ENCODE data around the gene DNAJC1. TPM values are rescaled to one million over a fixed set of nuclear protein-coding genes. Genes with fewer than 3 reads are reported as not detected.

DNAJC1 gene
- total and polyA plus RNA-seq, 2 of the 4 experiments (the other 2 are of a cell fraction): 12.7 to 13.3 TPM

DNA sequence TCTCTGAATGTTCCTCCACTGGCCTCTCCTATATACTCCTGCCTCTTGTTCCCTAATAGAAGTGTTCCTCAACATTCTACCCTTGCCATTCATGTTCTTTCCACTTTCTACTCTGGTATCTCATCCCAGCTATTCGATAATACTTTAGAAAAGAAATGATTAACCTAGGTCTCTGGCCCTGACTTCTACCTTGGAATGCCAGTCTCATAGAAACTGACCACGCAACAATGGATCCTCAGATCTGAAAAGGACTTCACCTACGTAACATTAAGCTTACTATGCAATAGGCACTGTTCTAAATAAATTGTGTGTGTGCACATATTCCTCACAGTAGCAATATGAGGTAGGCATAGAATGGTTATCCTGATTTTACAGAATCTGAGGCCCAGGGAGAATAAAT is 234.5 kb downstream of the DNAJC1 start:
- DNase-seq (no peak), ATAC-seq (ENCODE audit: low read depth) (no peak)
- Histone ChIP-seq H3K4ac (ENCODE audit: low read depth, low read length) (no peak overlapping the region), H4K5ac (ENCODE audit: low read depth, low read length) (no peak overlapping the region), H3K4me2 (ENCODE audit: low read depth, low read length) (no peak overlapping the region), H2AK9ac (replicated peaks; ENCODE audit: low read depth, low read length, poor library complexity) (no peak overlapping the region), H2AFZ (replicated peaks; ENCODE audit: low read length, poor library complexity) (no peak overlapping the region), H3K4me3 (ENCODE audit: insufficient read depth, low read depth, low read length) (no peak overlapping the region), H3K18ac (ENCODE audit: low read depth, low read length) (no peak overlapping the region), H3K27ac (ENCODE audit: insufficient read depth, low read length) (no peak overlapping the region), H4K20me1 (ENCODE audit: insufficient read depth, low read length) (no peaks in the 10 kb centered on the region), H3K79me1 (ENCODE audit: low read depth in 1 of 2, low read length in 2 of 2) (no peaks in the 10 kb centered on the region; a peak in 1 of 4 replicates), H2BK15ac (ENCODE audit: low read depth, low read length) (no peak overlapping the region), H3K9ac (ENCODE audit: low read depth, low read length) (no peak overlapping the region), H2BK120ac (ENCODE audit: low read depth, low read length) (no peak overlapping the region), H3K9me1 (ENCODE audit: insufficient read depth, low read length) (no peaks in the 10 kb centered on the region), H3K9me3 (ENCODE audit: control insufficient read depth, insufficient read depth, low read length) (no peaks in the 10 kb centered on the region), H2BK5ac (ENCODE audit: low read depth, low read length, poor library complexity, severe bottlenecking) (no peak overlapping the region), H2AK5ac (ENCODE audit: low read depth, low read length) (no peak overlapping the region), H3K56ac (ENCODE audit: extremely low read depth, insufficient read depth, low read length) (no peak overlapping the region), H3K14ac (replicated peaks; ENCODE audit: low read depth, low read length) (no peak overlapping the region), H3K36me3 (ENCODE audit: control insufficient read depth, insufficient read depth, low read length) (0 out of 2 replicates have a peak, but pooled peaks cover 1% of the 10 kb centered on the region), H3K4me1 (ENCODE audit: control insufficient read depth, insufficient read depth, low read length) (no peaks in the 10 kb centered on the region), H2BK20ac (ENCODE audit: low read depth, low read length) (no peak overlapping the region), H4K91ac (ENCODE audit: insufficient read depth, low read depth, low read length) (no peak overlapping the region), H4K8ac (ENCODE audit: low read depth in 2 of 2, low read length in 2 of 2) (no peak overlapping the region), H3K27me3 (ENCODE audit: control insufficient read depth, insufficient read depth, low read length) (no peaks in the 10 kb centered on the region), H3K23ac (ENCODE audit: low read depth, low read length) (no peak overlapping the region)
- no CpG with 5 or more reads among the region's 3 CpGs for WGBS, 2 experiments (ENCODE audit: extremely low coverage in 2 of 2, insufficient read length in 1 of 2)
- ChIA-PET POLR2A (ENCODE audit: unreplicated experiment) (no interaction called here), CTCF (no interaction called here)
- dilution Hi-C loops (cut with HindIII; ENCODE audit: low sequenced_read_pairs, unreplicated experiment) (no loop called here), in situ Hi-C loops (cut with MboI; ENCODE audit: low sequenced_read_pairs) (no loop called here), intact Hi-C loops (cut with micrococcal nuclease) (no loop called here)
- no TSS peak for BruUV-seq (replicated peaks)
- TF ChIP-seq MXI1 (IDR thresholded peaks at IDR 0.05; ENCODE audit: borderline replicate concordance, low read depth, low read length) (no peak), CEBPB (IDR thresholded peaks at IDR 0.05; ENCODE audit: low read depth, low read length) (no peak), BHLHE40 (IDR thresholded peaks at IDR 0.05; ENCODE audit: low read depth, low read length) (no peak), MAZ (IDR thresholded peaks at IDR 0.05; ENCODE audit: borderline replicate concordance, low read depth, low read length) (no peak)

Data from IMR-90 (cell line).